GM13977 (cell line): ENCODE results near the gene ARHGEF40.
A peak's percentile ranks its signal among the peaks of the same experiment; 100 is the strongest.

Experiments used
- DNase-seq: peaks from one replicate; pipeline ENCODE4 v3.0.0; 2012; ENCODE audit warnings: low spot score
- in situ Hi-C: fragments of 300-500 bp; cut with MboI; formaldehyde crosslinking; loops from one replicate; pipeline ENCODE4 v1.12.0; 2022; ENCODE audit warnings: low sequenced_read_pairs, low pct_unique_long_range_greater_than_20kb, mixed read lengths, inconsistent platforms; ENCODE audit not compliant: unreplicated experiment
- TF ChIP-seq, protein P1 (sequence below): IDR thresholded peaks from 2 replicates; pipeline ENCODE4 v1.5.1; 2012; ENCODE audit warnings: mild to moderate bottlenecking, control low read depth; ENCODE audit not compliant: insufficient read depth; ENCODE audit errors: extremely low read depth, missing control alignments

ARHGEF40 gene

DNA sequence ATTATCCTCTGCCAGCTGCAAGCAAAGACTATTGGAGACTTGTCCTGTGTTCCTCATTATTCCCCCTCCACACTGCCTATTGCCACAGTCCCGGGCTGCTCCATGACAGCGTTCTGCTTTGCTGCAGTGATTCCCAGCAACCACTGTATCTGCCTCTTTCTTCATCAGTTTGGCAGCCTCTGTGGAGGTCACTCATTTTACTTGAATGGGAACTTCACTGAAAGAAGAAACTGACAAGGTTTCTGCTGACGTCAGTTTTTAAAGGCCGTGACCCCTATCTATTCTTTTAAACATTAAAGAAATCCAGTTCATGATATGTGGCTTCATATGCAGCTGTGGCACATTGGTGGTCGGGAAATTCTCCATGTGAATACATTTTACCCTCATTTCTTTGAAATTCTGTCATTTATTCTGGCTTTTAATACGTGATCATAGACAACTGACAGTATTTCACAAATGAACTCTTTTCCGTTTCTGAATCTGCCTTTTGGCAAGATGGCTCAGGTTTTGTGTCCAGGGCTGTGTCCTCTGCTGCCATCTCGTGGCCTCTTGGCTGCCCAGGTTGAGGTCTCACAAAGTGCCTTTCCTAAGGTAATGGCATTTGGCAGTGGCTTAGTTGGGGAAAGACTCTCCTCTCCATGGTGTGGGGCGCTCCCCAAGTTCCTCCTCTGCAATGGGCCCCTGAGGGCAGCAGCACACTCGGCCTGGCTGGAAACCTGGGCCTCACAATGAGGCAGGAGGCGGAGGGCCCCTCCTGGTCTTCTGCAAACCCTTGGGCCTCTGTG is 36.6 kb downstream of the ARHGEF40 start:
- DNase-seq, result peak; percentile 70
- in situ Hi-C loops, result no loop called here
- TF ChIP-seq, protein P1, sequence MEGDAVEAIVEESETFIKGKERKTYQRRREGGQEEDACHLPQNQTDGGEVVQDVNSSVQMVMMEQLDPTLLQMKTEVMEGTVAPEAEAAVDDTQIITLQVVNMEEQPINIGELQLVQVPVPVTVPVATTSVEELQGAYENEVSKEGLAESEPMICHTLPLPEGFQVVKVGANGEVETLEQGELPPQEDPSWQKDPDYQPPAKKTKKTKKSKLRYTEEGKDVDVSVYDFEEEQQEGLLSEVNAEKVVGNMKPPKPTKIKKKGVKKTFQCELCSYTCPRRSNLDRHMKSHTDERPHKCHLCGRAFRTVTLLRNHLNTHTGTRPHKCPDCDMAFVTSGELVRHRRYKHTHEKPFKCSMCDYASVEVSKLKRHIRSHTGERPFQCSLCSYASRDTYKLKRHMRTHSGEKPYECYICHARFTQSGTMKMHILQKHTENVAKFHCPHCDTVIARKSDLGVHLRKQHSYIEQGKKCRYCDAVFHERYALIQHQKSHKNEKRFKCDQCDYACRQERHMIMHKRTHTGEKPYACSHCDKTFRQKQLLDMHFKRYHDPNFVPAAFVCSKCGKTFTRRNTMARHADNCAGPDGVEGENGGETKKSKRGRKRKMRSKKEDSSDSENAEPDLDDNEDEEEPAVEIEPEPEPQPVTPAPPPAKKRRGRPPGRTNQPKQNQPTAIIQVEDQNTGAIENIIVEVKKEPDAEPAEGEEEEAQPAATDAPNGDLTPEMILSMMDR, result peak; percentile 91

DNA sequence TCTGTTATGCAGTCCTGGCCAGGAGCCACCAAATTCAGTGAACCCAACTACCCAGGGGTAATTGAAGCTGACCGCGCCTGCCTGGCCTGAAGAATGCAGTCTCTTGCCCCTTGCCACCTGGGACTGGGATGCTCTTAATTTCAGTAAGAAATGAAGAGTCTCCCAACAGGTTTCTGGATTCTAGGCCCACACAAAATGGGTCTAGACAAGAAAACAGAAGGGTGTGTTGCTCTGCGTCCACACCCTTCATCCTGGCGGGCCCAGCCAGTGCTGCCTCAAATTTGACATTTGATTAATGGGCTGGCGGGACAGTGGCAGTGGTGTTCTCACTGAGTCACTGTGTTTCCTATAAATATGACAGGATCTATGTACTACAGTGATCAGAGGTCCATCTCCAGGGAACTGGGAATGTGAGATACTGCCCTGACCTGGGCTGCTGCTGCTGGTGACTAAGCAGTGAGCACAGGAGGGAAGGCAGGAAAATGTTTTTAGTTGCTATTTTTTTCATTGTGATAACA is 37.2 kb downstream of the ARHGEF40 start:
- TF ChIP-seq, protein P1, result no peak
- no peak for DNase-seq
- in situ Hi-C loops, result no loop called here

DNA sequence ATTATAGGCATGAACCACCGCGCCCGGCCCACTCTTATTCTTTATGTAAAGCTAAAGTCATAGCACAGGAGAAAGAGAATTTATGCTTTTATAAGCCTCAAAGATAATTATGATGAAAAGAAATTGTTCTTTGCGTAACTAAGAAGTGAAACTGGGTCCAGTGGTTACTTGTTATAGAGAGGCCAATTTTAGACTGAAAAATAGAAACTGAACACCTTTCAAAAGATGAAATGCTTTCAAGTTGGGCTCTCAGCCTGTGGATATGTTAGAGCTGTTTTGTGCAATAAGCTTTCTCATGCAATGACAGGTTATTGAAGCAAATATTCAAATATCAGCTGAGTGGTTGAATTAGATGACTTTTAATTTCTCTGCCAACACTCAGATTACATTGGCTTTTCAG is 38.7 kb downstream of the ARHGEF40 start:
- peak; percentile 25 for DNase-seq
- TF ChIP-seq, protein P1, result no peak
- in situ Hi-C loops, result no loop called here

DNA sequence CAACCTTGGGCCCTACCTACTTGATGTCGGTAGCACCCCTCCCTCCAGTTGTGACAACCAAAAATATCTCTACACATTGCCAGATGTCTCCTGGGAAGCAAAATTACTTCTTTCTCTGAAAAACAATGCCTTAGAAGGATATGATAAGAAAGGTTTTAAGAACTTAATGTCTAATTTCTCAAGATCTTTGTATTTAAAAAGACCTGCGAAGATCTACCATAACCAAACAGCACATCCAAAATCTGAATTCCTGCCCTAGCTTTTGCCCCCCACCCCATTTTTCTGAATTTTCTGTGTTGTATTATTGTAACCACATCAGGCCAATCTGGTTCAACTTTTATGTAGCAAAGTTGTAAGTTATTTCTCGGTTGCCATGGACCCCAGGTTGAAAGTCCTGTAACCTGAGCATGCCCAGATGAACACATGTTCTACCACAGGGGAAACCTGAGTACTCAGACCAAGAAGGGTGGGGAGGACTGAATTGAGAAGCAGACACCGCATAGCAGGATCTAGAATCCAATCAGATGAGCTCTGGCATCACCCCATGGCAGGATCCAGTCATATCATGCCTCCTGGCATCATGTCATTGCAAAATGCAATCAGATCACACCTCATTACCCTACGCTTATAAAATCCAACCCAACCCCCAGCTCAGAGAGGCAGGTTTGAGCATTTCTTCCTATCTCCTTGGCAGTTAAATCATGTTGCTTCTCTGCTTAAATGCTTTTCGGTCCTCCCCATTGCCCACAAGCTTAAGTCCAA is 39.5 kb downstream of the ARHGEF40 start:
- DNase-seq, result peak; percentile 54

DNA sequence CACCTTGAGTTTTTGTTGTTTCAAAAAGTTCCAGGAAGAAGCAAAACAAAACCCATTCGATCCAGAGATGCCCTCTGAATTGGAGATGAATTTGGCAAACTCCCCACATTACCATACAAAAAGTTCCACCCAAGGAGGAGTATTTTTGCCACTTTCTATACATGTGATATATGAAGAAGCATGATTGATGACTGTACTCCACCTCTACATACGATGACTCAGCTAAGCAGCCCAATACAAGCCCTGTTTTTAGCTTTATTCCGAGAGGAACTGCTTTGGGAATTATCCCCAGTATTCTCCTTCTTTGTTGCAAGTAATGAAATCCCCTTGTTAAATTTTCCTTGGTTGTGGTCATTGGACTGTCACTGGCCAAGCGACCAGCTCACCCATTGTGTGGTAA is 42.2 kb downstream of the ARHGEF40 start:
- in situ Hi-C loops, result no loop called here
- DNase-seq, result no peak
- TF ChIP-seq, protein P1, result no peak

More for the DNA sequence above, 39.5 kb downstream of the ARHGEF40 start:
- TF ChIP-seq, protein P1, result no peak
- in situ Hi-C loops, result no loop called here

DNA sequence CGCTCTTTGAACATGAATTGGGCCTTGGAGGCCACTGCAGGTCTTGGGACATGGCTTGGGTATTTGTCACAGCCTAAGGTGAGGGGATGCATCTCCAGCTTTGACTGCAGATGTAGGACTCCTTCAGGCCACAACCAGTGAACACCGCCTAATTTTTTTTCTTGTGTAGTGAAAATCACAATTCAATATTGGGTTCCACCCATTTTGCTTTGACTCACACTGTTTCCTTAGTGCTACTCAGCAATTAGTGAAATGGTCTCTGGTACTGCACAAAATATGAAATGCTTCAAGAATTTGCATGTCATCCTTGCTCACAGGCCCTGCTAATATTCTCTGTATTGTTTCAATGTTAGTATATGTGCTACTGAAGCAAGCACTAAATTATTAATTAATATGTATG is 43.3 kb downstream of the ARHGEF40 start:
- in situ Hi-C loops, result no loop called here
- no peak for DNase-seq
- TF ChIP-seq, protein P1, result no peak
